GM19099 (cell line): Measurements from ENCODE around the gene VPS52.

Source experiments
- POLR2A ChIP-seq: IDR thresholded peaks from 3 replicates; pipeline ENCODE4 v1.6.1; 2011; ENCODE audit warnings: low read depth; ENCODE audit not compliant: insufficient read length; ENCODE audit errors: extremely low read depth

Gene VPS52

GRCh38 chr6:33215271-33216116 lies 56.2 kb downstream of the VPS52 start:
- no peak for TF ChIP-seq POLR2A

GRCh38 chr6:33213989-33214335 lies 57.7 kb downstream of the VPS52 start:
- no peak for TF ChIP-seq POLR2A

- TF ChIP-seq POLR2A, result no peak
Measured at GRCh38 chr6:33213166-33213988, 58.3 kb downstream of the VPS52 start.

GRCh38 chr6:33212857-33213165 lies 58.9 kb downstream of the VPS52 start:
- no peak for TF ChIP-seq POLR2A

GRCh38 chr6:33211666-33212422 lies 59.8 kb downstream of the VPS52 start:
- TF ChIP-seq POLR2A, result peak; percentile 9

GRCh38 chr6:33211136-33211535 lies 60.5 kb downstream of the VPS52 start:
- no peak for TF ChIP-seq POLR2A

- TF ChIP-seq POLR2A, result no peak
Measured at GRCh38 chr6:33209856-33210255, 61.8 kb downstream of the VPS52 start.

- peak; percentile 96 for TF ChIP-seq POLR2A
Measured at GRCh38 chr6:33208091-33208967, 63.3 kb downstream of the VPS52 start, which contains the start of gene RING1. RING1 (plus strand) TSS chr6:33208500; CDS start chr6:33208823, 323 bp downstream.

- TF ChIP-seq POLR2A, result no peak
Measured at GRCh38 chr6:33207552-33208090, 64.1 kb downstream of the VPS52 start.

GRCh38 chr6:33206864-33207551 lies 64.7 kb downstream of the VPS52 start:
- TF ChIP-seq POLR2A, result no peak

- TF ChIP-seq POLR2A, result no peak
Measured at GRCh38 chr6:33206027-33206863, 65.4 kb downstream of the VPS52 start.

- no peak for TF ChIP-seq POLR2A
Measured at GRCh38 chr6:33205191-33206026, 66.3 kb downstream of the VPS52 start.
